Measurements from ENCODE around the gene GOLPH3. TPM values are rescaled to one million over a fixed set of nuclear protein-coding genes. Genes with fewer than 3 reads are reported as not detected.
"Not testable (repeated sequence)": the region's sequence is repeated elsewhere in the genome, so short reads cannot be mapped to it uniquely, and the experiment has no call there.

The GOLPH3 gene
- polyA plus RNA-seq, 4 donors, result 82.4 to 93.3 (median 91.9) TPM

DNA sequence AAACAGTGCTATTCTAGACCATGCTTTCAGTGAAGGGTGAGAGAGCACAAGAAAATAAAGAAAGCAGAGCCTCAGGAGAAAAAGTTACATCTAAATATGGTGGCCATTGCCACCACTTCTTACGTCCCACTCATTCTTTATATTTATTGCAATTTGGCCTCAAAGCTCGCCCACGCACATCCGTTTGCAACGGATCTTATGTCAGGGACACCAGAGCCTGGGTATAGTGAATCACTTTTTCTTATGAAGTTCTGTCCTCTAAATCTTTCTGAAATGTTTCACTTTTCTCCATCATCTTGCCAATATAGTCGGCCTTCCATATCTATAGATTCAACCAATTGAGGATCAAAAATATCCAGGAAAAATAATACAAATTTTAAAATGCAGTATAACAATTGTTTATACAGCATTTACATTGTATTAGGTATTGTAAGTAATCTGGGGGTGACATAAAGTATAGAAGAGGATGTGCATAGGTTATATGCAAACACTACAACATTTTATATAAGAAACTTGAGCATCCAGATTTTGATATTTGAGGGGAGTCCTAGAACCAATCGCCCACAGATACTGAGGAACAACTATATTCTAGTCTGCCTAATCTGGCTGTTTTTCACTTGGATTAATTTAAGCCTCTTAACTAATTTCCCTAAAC lies 35.2 kb downstream of the GOLPH3 start:
- DNase-seq (ENCODE audit: low read depth in 4 of 4, low spot score in 2 of 4), result no peak

DNA sequence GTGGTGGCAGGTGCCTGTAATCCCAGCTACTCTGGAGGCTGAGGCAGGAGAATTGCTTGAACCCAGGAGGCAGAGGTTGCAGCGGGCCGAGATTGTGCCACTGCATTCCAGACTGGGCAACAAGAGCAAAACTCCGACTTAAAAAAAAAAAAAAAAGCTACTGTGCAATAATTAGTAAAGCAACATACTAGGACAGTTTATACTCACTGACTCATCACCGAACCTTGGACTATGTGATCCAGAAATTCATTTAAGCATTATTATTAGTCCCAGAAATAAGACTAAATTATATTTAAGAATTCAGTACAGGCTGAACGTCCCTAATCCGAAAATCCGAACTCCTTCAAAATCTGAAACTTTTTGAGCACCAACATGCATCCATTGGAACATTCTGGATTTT lies 37.8 kb downstream of the GOLPH3 start:
- DNase-seq (ENCODE audit: low read depth in 4 of 4, low spot score in 2 of 4), result no peak

GRCh38 chr5:32135086-32135485 lies 39.0 kb downstream of the GOLPH3 start:
- DNase-seq (ENCODE audit: low read depth in 4 of 4, low spot score in 2 of 4), result no peak

DNA sequence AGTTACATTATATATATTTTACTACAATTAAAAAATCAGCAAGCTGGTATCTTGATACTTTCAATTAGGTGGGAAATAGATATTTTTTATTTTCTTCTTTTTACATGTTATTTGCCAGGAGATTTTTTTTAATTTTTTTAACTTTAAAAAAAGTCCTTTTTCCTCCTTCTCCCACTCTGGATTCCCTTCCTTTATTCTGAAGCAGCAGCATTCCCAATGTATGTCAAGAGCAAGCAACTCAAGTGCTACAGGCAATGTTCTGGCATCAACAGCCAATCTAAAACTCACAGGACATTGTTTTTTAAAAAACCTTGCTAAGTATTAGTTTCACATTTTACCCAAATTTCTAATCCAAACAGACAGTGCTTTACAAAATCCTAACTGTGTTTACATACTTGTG lies 41.4 kb downstream of the GOLPH3 start:
- DNase-seq (ENCODE audit: low read depth in 4 of 4, low spot score in 2 of 4), result no peak

GRCh38 chr5:32131604-32132003 lies 42.5 kb downstream of the GOLPH3 start:
- DNase-seq (ENCODE audit: low read depth in 4 of 4, low spot score in 2 of 4), result no peak

- no peak for DNase-seq (ENCODE audit: low read depth in 4 of 4, low spot score in 2 of 4)
These were observed 43.3 kb downstream of the GOLPH3 start for GRCh38 chr5:32130865-32131264.

DNA sequence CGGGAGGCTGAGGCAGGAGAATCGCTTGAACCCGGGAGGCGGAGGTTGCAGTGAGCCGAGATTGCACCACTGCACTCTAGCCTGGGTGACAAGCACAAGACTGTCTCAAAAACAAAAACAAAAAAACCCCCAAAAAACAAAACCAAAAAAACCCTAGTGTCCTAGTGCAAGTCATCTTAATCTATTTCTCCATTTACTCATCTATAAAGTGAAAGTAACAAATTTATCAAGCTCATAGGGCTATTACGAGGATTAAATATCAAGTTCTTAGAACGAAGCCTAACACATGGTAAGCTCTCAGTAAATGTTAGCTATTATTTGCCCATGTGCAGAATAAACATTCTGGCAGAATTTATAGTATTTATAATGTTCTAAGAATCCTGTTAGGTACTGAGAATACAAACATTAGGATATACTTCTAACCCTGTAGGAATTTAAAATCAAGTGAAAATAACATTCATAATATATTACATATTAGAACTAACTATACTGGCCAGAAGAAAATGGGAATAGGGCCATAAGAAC lies 45.0 kb downstream of the GOLPH3 start:
- no peak for DNase-seq (ENCODE audit: low read depth in 4 of 4, low spot score in 2 of 4)

DNA sequence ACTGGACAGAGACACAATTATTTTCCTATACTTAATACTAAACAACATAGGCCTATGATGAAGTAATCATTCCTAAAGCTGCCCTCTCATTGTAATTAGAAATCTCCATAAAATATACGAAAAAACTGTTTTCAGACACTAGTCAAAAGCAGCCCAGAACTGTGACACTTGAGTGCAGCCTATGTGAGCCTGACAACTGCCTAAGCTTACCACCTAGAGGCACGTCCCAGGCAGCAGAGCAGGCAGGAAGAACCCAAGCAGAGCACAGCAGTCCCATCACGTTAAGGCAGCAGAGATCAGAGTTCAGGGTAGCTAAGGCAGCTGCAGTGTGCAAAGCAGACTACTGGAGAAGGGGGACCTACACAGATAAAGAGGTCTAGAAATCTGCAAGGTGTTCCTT lies 46.4 kb downstream of the GOLPH3 start:
- no peak for DNase-seq (ENCODE audit: low read depth in 4 of 4, low spot score in 2 of 4)

- no peak for DNase-seq (ENCODE audit: low read depth in 4 of 4, low spot score in 2 of 4)
These were observed 47.4 kb downstream of the GOLPH3 start for GRCh38 chr5:32126691-32127090.

DNA sequence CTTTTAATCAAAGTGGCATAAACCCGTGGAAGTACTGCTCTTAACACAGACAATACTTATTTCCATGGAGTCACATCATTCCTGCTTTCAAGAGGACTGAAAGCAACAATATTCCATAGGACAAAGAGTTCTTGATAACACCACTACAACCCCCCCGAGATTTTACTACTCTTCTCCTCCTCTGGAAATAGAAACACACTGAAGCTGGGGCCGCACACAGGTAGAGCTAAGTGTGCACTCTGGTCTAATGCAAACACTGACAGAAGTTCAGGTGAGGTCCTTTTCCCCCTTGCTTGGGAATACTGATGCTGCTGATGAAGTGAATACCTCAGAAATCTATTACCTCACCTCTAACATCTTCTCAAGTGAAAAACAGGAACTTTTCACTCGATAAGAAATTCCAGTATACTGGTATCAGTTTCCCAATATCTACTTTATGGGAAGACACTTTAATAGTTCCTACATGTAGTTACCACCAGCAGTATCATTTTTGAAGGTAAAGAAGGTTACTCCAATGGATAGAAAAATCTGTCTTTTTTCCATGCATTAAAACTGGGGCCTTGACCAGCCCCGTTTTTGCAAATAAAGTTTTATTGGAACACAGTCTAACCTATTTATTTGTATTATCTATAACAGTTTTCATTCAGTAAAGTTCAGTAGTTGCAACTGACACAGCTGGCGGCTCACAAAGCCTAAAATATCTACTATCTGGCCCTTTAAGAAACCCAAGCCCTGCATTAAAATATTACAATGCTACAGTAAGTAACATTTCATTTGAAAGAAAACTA lies 50.0 kb downstream of the GOLPH3 start:
- DNase-seq (ENCODE audit: low read depth in 4 of 4, low spot score in 2 of 4), result no peak

GRCh38 chr5:32123058-32123805 lies 50.9 kb downstream of the GOLPH3 start:
- DNase-seq (ENCODE audit: low read depth in 4 of 4, low spot score in 2 of 4), result no peak

GRCh38 chr5:32118922-32119321 lies 55.2 kb downstream of the GOLPH3 start:
- DNase-seq (ENCODE audit: low read depth in 4 of 4, low spot score in 2 of 4), result not testable (repeated sequence)

GRCh38 chr5:32116574-32117313 lies 57.4 kb downstream of the GOLPH3 start:
- no peak for DNase-seq (ENCODE audit: low read depth in 4 of 4, low spot score in 2 of 4)

GRCh38 chr5:32115985-32116384 lies 58.1 kb downstream of the GOLPH3 start:
- DNase-seq (ENCODE audit: low read depth in 4 of 4, low spot score in 2 of 4), result no peak

- DNase-seq (ENCODE audit: low read depth in 4 of 4, low spot score in 2 of 4), result no peak
These were observed 63.9 kb downstream of the GOLPH3 start for GRCh38 chr5:32110111-32110696.

- no peak for DNase-seq (ENCODE audit: low read depth in 4 of 4, low spot score in 2 of 4)
These were observed 64.9 kb downstream of the GOLPH3 start for GRCh38 chr5:32109236-32109635.

GRCh38 chr5:32108167-32108566 lies 66.0 kb downstream of the GOLPH3 start:
- no peak for DNase-seq (ENCODE audit: low read depth in 4 of 4, low spot score in 2 of 4)

GRCh38 chr5:32107291-32107690 lies 66.8 kb downstream of the GOLPH3 start:
- no peak for DNase-seq (ENCODE audit: low read depth in 4 of 4, low spot score in 2 of 4)

DNA sequence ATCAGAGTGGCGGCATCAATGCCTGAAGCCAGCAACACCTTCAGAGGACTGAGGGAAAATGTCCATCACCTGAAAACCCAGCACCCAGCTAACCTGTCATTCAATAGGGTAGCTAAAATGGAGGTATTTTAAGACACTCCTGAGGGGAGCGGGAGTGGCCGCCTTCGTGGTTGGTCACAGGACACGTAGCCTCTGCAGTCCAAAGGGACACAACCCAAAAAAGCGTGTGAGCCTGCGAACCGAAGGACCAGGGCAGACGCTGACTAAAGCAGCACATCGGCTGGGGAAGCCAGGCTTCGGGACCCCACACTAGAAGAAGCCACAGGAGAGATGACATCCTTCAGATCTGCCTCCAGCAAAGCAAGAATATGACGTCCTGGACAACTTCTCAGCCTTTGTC lies 70.6 kb downstream of the GOLPH3 start:
- DNase-seq (ENCODE audit: low read depth in 4 of 4, low spot score in 2 of 4), result no peak

DNA sequence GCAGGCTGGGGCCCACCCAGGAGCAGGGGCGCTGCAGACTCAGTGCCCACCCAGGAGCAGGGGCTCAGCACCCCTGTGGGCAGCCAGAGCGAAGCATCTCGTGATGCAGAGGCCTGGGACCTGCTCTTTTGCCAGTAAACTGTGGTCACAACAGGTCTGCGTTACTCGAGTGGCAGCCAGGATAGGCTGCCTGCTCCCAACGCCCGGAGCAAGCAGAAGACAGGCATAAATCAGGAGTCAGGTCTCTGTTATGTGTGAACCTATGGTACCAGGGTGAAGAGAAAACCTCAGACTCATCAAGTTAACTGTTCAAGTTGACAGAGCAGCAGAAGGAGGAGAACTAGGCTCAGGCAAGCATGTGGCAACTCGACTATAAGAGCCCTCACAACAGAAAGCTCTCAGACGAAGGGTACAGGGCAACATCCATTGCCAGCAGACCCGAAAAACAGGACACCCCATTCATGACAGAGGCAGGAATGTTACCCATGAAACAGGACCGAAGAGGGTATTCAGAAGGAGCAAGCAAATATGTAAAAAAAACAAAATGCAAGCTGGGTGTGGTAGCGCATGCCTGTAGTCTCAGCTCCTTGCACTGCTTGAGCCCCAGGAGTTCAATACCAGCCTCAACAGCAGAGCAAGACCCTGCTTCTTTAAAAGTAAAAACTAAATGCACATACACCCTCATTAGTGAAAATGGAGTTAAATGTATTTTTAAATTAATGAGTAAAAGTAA lies 71.7 kb downstream of the GOLPH3 start:
- no peak for DNase-seq (ENCODE audit: low read depth in 4 of 4, low spot score in 2 of 4)
